GM13977 (cell line): Measurements from ENCODE around the gene KHDC4.

Experiments
- DNase-seq: peaks from one replicate; pipeline ENCODE4 v3.0.0; 2012; ENCODE audit warnings: low spot score
- in situ Hi-C: fragments of 300-500 bp; cut with MboI; formaldehyde crosslinking; loops from one replicate; pipeline ENCODE4 v1.12.0; 2022; ENCODE audit warnings: low sequenced_read_pairs, low pct_unique_long_range_greater_than_20kb, mixed read lengths, inconsistent platforms; ENCODE audit not compliant: unreplicated experiment
- TF ChIP-seq, protein P1 (sequence below): IDR thresholded peaks from 2 replicates; pipeline ENCODE4 v1.5.1; 2012; ENCODE audit warnings: mild to moderate bottlenecking, control low read depth; ENCODE audit not compliant: insufficient read depth; ENCODE audit errors: extremely low read depth, missing control alignments

Gene KHDC4

DNA sequence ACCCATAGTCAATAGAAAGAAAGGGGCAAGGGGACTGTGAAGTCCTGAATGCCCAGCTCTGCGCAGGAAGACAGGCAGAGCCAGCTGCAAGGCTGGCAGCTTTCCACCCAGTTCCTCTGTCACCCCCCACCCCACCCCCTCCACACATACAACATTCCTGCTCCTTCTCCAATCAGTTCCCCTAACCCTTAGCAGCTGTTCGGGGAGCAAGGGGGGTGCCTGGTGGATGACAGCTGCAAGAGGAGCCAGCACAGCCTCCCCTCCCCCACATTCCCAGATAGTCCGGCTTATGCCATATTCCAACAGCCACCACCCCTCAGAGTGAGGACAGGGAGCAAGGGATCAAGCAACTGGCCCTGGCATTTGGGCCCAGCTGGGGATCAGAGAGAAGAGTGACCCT, 34.5 kb upstream of the KHDC4 start:
- in situ Hi-C loops: no loop called here
- DNase-seq: no peak
- TF ChIP-seq, protein P1, sequence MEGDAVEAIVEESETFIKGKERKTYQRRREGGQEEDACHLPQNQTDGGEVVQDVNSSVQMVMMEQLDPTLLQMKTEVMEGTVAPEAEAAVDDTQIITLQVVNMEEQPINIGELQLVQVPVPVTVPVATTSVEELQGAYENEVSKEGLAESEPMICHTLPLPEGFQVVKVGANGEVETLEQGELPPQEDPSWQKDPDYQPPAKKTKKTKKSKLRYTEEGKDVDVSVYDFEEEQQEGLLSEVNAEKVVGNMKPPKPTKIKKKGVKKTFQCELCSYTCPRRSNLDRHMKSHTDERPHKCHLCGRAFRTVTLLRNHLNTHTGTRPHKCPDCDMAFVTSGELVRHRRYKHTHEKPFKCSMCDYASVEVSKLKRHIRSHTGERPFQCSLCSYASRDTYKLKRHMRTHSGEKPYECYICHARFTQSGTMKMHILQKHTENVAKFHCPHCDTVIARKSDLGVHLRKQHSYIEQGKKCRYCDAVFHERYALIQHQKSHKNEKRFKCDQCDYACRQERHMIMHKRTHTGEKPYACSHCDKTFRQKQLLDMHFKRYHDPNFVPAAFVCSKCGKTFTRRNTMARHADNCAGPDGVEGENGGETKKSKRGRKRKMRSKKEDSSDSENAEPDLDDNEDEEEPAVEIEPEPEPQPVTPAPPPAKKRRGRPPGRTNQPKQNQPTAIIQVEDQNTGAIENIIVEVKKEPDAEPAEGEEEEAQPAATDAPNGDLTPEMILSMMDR: no peak

DNA sequence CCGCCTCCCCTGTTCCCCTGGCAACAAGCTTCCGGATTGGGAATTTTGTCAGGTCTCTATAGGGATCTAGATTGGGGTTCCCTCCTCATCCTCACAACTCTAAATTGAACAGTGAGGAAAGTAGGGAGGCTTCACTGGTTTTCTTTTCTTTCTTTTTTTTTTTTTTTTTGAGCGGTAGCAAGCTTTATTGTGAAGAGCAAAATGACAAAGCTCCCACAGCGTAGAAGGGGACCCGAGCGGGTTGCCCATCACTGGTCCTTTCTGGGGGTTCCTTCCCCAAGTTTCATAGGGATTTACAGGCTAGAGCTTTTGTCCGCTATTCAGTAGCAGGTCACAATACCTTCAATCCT, 33.8 kb upstream of the KHDC4 start:
- DNase-seq: no peak
- TF ChIP-seq, protein P1: no peak
- in situ Hi-C loops: no loop called here

DNA sequence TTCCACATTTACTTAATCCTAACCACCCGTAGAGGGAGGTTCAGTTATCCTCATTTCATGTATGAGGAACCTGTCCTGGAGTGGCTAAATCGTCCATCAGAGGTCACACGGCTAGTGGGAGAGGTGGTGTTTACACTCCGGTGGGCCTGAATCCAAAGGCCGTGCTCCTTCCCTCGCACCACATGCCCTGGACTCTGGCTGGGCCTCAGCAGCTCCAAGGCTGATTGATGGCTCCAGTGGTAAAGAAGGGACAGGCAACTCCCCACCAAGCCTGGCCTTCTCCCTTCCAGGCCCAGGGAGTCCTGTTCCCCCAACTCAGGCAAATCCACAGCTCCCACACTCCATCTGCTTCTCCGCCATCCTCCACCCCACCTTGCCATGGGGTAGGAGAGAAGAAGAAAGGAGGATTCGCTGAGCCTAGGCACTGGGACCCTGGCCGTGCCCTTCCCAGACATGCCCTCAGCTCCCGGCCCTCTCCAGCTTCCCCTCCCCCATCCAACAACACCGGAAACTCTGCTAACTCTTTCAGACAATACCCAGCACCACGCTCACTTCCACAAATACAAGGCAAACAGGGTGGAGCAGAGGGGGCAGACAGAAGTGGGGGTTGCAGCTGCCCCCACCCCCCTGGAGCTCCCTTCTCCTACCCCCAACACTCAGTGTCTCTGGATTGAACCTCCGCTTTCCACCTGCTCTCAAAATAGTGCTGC, 33.3 kb upstream of the KHDC4 start:
- TF ChIP-seq, protein P1: no peak
- no peak for DNase-seq
- in situ Hi-C loops: no loop called here

DNA sequence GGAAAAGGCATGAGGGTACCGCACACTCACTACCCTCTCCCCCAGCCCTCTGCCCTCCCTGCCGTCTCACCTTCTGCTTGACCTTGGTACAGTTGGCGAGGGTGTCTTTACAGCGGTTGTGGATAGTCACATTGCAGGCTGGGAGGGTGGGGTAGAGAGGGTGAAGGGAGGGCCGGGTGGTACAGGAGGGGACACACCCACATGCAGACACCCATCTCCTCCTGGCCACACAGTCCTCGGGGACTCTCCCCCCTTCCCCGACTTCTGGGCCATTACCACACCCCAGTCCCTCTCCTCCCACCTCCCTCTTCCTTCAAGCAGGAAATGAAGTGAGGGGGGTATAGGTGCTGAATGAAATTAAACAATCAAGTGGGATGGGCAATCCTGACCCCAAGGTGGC, 32.5 kb upstream of the KHDC4 start:
- in situ Hi-C loops: no loop called here
- TF ChIP-seq, protein P1: no peak
- DNase-seq: no peak

DNA sequence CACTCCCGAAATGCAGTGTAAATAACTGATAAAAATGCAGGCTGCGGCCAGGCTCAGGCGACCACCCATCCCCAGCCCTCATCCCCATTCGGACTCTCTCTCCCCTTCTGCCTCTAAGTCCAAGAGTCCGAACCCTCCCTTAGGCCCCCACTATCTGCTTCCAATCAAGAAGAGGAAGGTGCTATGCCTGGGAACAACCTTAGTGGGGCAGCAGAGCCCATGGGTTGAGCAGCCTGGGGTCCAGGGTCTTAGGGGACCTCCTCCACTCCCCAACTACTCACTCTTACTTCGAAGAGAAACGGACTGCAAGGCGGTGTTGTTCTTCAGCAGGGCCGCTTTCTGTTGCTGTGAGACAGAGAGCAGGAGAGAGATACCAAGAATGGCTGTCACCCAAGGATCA, 31.9 kb upstream of the KHDC4 start:
- DNase-seq: no peak
- in situ Hi-C loops: no loop called here
- TF ChIP-seq, protein P1: no peak

DNA sequence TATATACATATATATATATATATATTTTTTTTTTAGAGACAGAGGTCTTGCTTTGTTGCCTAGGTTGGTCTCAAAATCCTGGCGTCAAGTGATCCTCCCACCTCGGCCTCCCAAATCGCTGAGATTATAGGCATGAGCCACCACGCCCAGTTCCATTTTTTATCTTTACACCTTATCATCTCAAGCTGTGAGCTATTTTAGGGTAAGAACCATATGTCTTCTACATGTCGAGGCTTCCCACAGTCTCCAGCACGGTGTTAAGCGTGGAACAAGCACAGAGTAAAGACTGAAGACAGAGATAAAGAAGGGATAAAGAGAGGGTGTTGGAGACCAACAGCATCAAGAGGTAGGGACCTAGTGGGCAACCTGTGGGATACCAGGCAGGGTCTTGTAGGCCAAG, 30.0 kb upstream of the KHDC4 start:
- in situ Hi-C loops: no loop called here
- TF ChIP-seq, protein P1: no peak
- no peak for DNase-seq
